ENCODE results near the gene MPZ.

MPZ gene

GRCh38 chr1:161287482-161288054, 22.2 kb downstream of the MPZ start:
- no peak for DNase-seq (ENCODE audit: low spot score)
- TF ChIP-seq CTCF (IDR thresholded peaks at IDR 0.05; ENCODE audit: extremely low read depth, insufficient read depth, missing control alignments), result no peak
- in situ Hi-C loops (cut with MboI; ENCODE audit: low pct_unique_long_range_greater_than_20kb, low sequenced_read_pairs, unreplicated experiment), result no loop called here

- in situ Hi-C loops (cut with MboI; ENCODE audit: low pct_unique_long_range_greater_than_20kb, low sequenced_read_pairs, unreplicated experiment), result no loop called here
- DNase-seq (ENCODE audit: low spot score), result no peak
- no peak for TF ChIP-seq CTCF (IDR thresholded peaks at IDR 0.05; ENCODE audit: extremely low read depth, insufficient read depth, missing control alignments)
Measured at GRCh38 chr1:161285521-161285920, 24.2 kb downstream of the MPZ start.

GRCh38 chr1:161285113-161285512, 24.7 kb downstream of the MPZ start:
- no peak for TF ChIP-seq CTCF (IDR thresholded peaks at IDR 0.05; ENCODE audit: extremely low read depth, insufficient read depth, missing control alignments)
- in situ Hi-C loops (cut with MboI; ENCODE audit: low pct_unique_long_range_greater_than_20kb, low sequenced_read_pairs, unreplicated experiment), result no loop called here
- DNase-seq (ENCODE audit: low spot score), result no peak

GRCh38 chr1:161282991-161283390, 26.8 kb downstream of the MPZ start:
- in situ Hi-C loops (cut with MboI; ENCODE audit: low pct_unique_long_range_greater_than_20kb, low sequenced_read_pairs, unreplicated experiment), result no loop called here
- no peak for TF ChIP-seq CTCF (IDR thresholded peaks at IDR 0.05; ENCODE audit: extremely low read depth, insufficient read depth, missing control alignments)
- DNase-seq (ENCODE audit: low spot score), result no peak

- DNase-seq (ENCODE audit: low spot score), result no peak
- TF ChIP-seq CTCF (IDR thresholded peaks at IDR 0.05; ENCODE audit: extremely low read depth, insufficient read depth, missing control alignments), result no peak
- in situ Hi-C loops (cut with MboI; ENCODE audit: low pct_unique_long_range_greater_than_20kb, low sequenced_read_pairs, unreplicated experiment), result loop anchor here (10.0 kb wide), 1 partner anchor 50 kb away; the partner anchor contains the start of genes APOA2 and TOMM40L
Measured at GRCh38 chr1:161274874-161275273, 34.9 kb downstream of the MPZ start.

GRCh38 chr1:161273402-161273801, 36.4 kb downstream of the MPZ start:
- in situ Hi-C loops (cut with MboI; ENCODE audit: low pct_unique_long_range_greater_than_20kb, low sequenced_read_pairs, unreplicated experiment), result loop anchor here (10.0 kb wide), 1 partner anchor 49 kb away; the partner anchor contains the start of genes APOA2 and TOMM40L
- TF ChIP-seq CTCF (IDR thresholded peaks at IDR 0.05; ENCODE audit: extremely low read depth, insufficient read depth, missing control alignments), result no peak
- DNase-seq (ENCODE audit: low spot score), result no peak

Data from GM13977 (cell line).